WTC11 (cell line): ENCODE results near the gene ANTXR1. TPM values are rescaled to one million over a fixed set of nuclear protein-coding genes. Genes with fewer than 3 reads are reported as not detected.

Experiments
- ATAC-seq: fragments of 200-7000 bp; cut with Tn5 transposase; 2 replicates; pipeline ENCODE4 v1.10.0; 2021; ENCODE audit warnings: mild to moderate bottlenecking, moderate library complexity
- CTCF ChIA-PET: fragments of 300-600 bp; sonication (Branson Sonifier 250); formaldehyde crosslinking; loops from one replicate; lab custom pipeline; 2021; ENCODE audit warnings: antibody characterized with exemption; lab: Charles Lee
- POLR2A ChIA-PET: fragments of 350-600 bp; sonication (Branson Sonifier 250); formaldehyde crosslinking; loops from one replicate; lab custom pipeline; 2021; ENCODE audit warnings: antibody characterized with exemption; lab: Charles Lee
- DNase-seq: peaks from one replicate; pipeline ENCODE4 v3.0.0; 2021; ENCODE audit warnings: low spot score
- H3K27ac Mint-ChIP-seq: 2 replicates; pipeline ENCODE4 v1.8.0; 2021; ENCODE audit warnings: mixed read lengths
- H3K27me3 Mint-ChIP-seq: 2 replicates; pipeline ENCODE4 v1.8.0; 2021; ENCODE audit warnings: low read depth, mild to moderate bottlenecking, moderate library complexity, mixed read lengths
- H3K36me3 Mint-ChIP-seq: 2 replicates; pipeline ENCODE4 v1.8.0; 2021; ENCODE audit warnings: mixed read lengths
- H3K4me1 Mint-ChIP-seq: 2 replicates; pipeline ENCODE4 v1.8.0; 2022; ENCODE audit warnings: mixed read lengths
- H3K4me3 Mint-ChIP-seq: 2 replicates; pipeline ENCODE4 v1.8.0; 2021; ENCODE audit warnings: mild to moderate bottlenecking, moderate library complexity, mixed read lengths
- H3K9me3 Mint-ChIP-seq: 2 replicates; pipeline ENCODE4 v1.8.0; 2021; ENCODE audit warnings: mixed read lengths
- ATF1 ChIP-seq: sonication (generic); formaldehyde crosslinking; IDR thresholded peaks from 2 replicates; pipeline ENCODE4 v1.8.1; 2023; ENCODE audit warnings: mild to moderate bottlenecking, moderate library complexity, missing genetic modification reagents
- EMX1 ChIP-seq: fragments of 250-450 bp; sonication (Bioruptor Pico); IDR thresholded peaks from 2 replicates; pipeline ENCODE4 v1.8.0; 2021; ENCODE audit warnings: mild to moderate bottlenecking
- GABPB1 ChIP-seq: sonication (generic); formaldehyde crosslinking; IDR thresholded peaks from 2 replicates; pipeline ENCODE4 v1.8.1; 2023; ENCODE audit warnings: mild to moderate bottlenecking, missing genetic modification reagents
- HMGA2 ChIP-seq: fragments of 250-450 bp; sonication (Bioruptor Pico); IDR thresholded peaks from 2 replicates; pipeline ENCODE4 v1.4.0; 2021; ENCODE audit warnings: mild to moderate bottlenecking, moderate library complexity
- NR1H2 ChIP-seq: sonication (generic); formaldehyde crosslinking; IDR thresholded peaks from 2 replicates; pipeline ENCODE4 v1.9.0; 2021; ENCODE audit warnings: mild to moderate bottlenecking, moderate library complexity, missing genetic modification reagents
- SOX15 ChIP-seq: fragments of 250-450 bp; sonication (Bioruptor Pico); IDR thresholded peaks from 2 replicates; pipeline ENCODE4 v1.9.0; 2021; ENCODE audit warnings: mild to moderate bottlenecking
- ZBTB21 ChIP-seq: sonication (generic); formaldehyde crosslinking; IDR thresholded peaks from 2 replicates; pipeline ENCODE4 v1.8.1; 2023; ENCODE audit warnings: mild to moderate bottlenecking, missing genetic modification reagents, borderline replicate concordance
- ZNF121 ChIP-seq: sonication (generic); formaldehyde crosslinking; IDR thresholded peaks from 2 replicates; pipeline ENCODE4 v1.8.0; 2023; ENCODE audit warnings: missing genetic modification reagents
- ZNF396 ChIP-seq: fragments of 250-450 bp; sonication (Bioruptor Pico); IDR thresholded peaks from 2 replicates; pipeline ENCODE4 v1.8.0; 2021; ENCODE audit warnings: mild to moderate bottlenecking, moderate library complexity, borderline replicate concordance
- ZNF671 ChIP-seq: fragments of 250-450 bp; sonication (Bioruptor Pico); IDR thresholded peaks from 2 replicates; pipeline ENCODE4 v1.8.0; 2021; ENCODE audit warnings: mild to moderate bottlenecking
- total RNA-seq: library from RNA; stranded (reverse); gene quantifications from 3 replicates; pipeline ENCODE4 v1.2.3, GENCODE V29; 2021
- TF ChIP-seq, protein P1 (sequence below): sonication (generic); formaldehyde crosslinking; IDR thresholded peaks from 2 replicates; pipeline ENCODE4 v1.8.1; 2023; ENCODE audit warnings: mild to moderate bottlenecking, missing genetic modification reagents
- TF ChIP-seq, protein P2 (sequence below): sonication (generic); formaldehyde crosslinking; IDR thresholded peaks from 2 replicates; pipeline ENCODE4 v1.8.0; 2023; ENCODE audit warnings: missing genetic modification reagents, mild to moderate bottlenecking, borderline replicate concordance
- TF ChIP-seq, protein P3 (sequence below): fragments of 250-450 bp; sonication (Bioruptor Pico); IDR thresholded peaks from 2 replicates; pipeline ENCODE4 v1.9.0; 2021; ENCODE audit warnings: mild to moderate bottlenecking
- TF ChIP-seq, protein P4 (sequence below): sonication (generic); formaldehyde crosslinking; IDR thresholded peaks from 2 replicates; pipeline ENCODE4 v1.8.0; 2022; ENCODE audit warnings: mild to moderate bottlenecking, missing genetic modification reagents
- TF ChIP-seq, protein P5 (sequence below): fragments of 250-450 bp; sonication (Bioruptor Pico); IDR thresholded peaks from 2 replicates; pipeline ENCODE4 v1.9.0; 2021; ENCODE audit warnings: mild to moderate bottlenecking, borderline replicate concordance
- TF ChIP-seq, protein P6 (sequence below): fragments of 250-450 bp; sonication (Bioruptor Pico); conservative IDR thresholded peaks from 2 replicates; pipeline ENCODE4 v1.9.0; 2021; ENCODE audit warnings: mild to moderate bottlenecking

Gene ANTXR1
- total RNA-seq, 1 experiment from 2014 or later = 30.0 TPM

DNA sequence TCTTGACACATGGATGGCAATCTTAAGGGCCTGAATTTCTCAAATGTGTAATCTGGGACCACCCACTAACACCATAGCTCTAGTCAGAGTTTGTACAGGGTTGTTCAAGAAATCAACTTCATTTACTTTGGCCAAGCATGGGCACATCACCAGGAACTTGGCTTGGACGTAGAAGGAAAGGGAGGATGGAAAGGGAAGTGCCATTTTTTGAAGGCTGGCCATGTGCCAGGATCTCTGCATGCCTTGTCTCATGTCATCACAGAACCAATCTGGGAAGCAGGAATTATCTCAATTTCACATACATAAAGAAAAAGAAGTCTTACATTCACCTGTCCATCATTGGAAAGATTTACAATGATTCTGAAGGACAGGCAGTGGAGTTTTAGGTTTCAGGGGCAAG, 128.1 kb downstream of the ANTXR1 start (continued):
- TF ChIP-seq, protein P1, sequence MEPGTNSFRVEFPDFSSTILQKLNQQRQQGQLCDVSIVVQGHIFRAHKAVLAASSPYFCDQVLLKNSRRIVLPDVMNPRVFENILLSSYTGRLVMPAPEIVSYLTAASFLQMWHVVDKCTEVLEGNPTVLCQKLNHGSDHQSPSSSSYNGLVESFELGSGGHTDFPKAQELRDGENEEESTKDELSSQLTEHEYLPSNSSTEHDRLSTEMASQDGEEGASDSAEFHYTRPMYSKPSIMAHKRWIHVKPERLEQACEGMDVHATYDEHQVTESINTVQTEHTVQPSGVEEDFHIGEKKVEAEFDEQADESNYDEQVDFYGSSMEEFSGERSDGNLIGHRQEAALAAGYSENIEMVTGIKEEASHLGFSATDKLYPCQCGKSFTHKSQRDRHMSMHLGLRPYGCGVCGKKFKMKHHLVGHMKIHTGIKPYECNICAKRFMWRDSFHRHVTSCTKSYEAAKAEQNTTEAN = no peak

DNA sequence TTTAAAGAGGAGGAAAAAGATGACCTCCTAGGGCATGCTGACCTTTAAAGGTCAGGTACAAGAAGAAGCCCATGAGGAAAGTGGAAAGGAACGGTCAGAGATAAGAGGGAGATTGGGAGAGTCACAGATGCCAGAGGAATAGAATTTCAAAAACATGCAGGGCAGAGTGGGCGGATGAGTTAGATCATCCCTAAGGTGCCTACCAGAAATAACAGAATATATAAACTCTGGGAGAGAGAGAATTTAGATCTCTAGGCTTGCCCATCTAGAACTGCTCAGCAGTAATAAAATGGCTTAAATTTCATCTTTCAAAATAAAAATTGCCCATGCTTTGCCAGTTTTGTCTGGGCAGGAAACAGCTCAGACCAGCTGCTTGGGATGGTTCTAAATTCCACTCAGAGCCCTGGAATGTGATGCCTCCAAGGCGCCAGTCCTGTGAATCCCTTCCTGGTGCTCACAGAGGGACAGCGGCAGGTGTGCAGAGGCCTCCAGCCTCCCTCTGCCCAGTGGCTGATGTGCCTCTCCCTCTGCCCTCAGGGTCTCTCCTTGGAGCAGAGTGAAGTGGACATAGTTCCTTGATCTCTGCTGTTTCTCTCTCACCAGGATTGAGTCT, 130.9 kb downstream of the ANTXR1 start:
- no peak for ATAC-seq
- TF ChIP-seq, protein P2, sequence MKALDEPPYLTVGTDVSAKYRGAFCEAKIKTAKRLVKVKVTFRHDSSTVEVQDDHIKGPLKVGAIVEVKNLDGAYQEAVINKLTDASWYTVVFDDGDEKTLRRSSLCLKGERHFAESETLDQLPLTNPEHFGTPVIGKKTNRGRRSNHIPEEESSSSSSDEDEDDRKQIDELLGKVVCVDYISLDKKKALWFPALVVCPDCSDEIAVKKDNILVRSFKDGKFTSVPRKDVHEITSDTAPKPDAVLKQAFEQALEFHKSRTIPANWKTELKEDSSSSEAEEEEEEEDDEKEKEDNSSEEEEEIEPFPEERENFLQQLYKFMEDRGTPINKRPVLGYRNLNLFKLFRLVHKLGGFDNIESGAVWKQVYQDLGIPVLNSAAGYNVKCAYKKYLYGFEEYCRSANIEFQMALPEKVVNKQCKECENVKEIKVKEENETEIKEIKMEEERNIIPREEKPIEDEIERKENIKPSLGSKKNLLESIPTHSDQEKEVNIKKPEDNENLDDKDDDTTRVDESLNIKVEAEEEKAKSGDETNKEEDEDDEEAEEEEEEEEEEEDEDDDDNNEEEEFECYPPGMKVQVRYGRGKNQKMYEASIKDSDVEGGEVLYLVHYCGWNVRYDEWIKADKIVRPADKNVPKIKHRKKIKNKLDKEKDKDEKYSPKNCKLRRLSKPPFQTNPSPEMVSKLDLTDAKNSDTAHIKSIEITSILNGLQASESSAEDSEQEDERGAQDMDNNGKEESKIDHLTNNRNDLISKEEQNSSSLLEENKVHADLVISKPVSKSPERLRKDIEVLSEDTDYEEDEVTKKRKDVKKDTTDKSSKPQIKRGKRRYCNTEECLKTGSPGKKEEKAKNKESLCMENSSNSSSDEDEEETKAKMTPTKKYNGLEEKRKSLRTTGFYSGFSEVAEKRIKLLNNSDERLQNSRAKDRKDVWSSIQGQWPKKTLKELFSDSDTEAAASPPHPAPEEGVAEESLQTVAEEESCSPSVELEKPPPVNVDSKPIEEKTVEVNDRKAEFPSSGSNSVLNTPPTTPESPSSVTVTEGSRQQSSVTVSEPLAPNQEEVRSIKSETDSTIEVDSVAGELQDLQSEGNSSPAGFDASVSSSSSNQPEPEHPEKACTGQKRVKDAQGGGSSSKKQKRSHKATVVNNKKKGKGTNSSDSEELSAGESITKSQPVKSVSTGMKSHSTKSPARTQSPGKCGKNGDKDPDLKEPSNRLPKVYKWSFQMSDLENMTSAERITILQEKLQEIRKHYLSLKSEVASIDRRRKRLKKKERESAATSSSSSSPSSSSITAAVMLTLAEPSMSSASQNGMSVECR = no peak
- no peak for TF ChIP-seq ZBTB21
- TF ChIP-seq GABPB1 (CRISPR knock-in tag) = no peak
- no peak for TF ChIP-seq ZNF671 (CRISPR knock-in tag)
- no peak for TF ChIP-seq NR1H2 (CRISPR knock-in tag)
- TF ChIP-seq, protein P3, sequence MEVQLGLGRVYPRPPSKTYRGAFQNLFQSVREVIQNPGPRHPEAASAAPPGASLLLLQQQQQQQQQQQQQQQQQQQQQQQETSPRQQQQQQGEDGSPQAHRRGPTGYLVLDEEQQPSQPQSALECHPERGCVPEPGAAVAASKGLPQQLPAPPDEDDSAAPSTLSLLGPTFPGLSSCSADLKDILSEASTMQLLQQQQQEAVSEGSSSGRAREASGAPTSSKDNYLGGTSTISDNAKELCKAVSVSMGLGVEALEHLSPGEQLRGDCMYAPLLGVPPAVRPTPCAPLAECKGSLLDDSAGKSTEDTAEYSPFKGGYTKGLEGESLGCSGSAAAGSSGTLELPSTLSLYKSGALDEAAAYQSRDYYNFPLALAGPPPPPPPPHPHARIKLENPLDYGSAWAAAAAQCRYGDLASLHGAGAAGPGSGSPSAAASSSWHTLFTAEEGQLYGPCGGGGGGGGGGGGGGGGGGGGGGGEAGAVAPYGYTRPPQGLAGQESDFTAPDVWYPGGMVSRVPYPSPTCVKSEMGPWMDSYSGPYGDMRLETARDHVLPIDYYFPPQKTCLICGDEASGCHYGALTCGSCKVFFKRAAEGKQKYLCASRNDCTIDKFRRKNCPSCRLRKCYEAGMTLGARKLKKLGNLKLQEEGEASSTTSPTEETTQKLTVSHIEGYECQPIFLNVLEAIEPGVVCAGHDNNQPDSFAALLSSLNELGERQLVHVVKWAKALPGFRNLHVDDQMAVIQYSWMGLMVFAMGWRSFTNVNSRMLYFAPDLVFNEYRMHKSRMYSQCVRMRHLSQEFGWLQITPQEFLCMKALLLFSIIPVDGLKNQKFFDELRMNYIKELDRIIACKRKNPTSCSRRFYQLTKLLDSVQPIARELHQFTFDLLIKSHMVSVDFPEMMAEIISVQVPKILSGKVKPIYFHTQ (CRISPR knock-in tag) = no peak
- no peak for TF ChIP-seq ZNF121 (CRISPR knock-in tag)
- Mint-ChIP-seq H3K9me3 (no peaks in the 10 kb centered on the region), H3K27me3 (no peaks in the 10 kb centered on the region), H3K4me1 (peaks cover 11% of the 10 kb centered on the region), H3K36me3 (no peaks in the 10 kb centered on the region), H3K27ac (no peak overlapping the region; the same call in 1 of the 2 replicates), H3K4me3 (no peak overlapping the region)
- POLR2A ChIA-PET = no interaction called here
- CTCF ChIA-PET = no interaction called here
- DNase-seq = no peak

DNA sequence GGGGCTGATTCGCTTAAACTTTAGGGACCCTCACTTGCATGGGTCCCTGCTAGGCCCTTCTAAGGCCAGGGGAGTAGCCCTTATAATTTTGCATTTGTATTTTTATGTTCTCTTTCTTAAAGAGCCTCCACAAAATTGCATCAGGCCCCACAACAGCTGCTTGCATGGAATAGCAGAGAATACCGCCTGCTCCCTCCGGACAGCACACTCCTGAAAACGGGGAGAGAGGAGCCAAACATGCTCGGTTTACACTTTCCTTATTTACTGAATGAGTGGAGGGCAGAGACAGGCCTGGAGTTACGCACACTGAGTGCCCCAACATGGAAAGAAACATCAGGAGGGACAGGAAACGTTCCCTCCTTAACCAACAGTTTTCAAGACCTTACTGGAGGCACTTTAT, 132.2 kb downstream of the ANTXR1 start:
- CTCF ChIA-PET = no interaction called here
- DNase-seq = no peak
- no peaks in the 10 kb centered on the region for H3K27me3 Mint-ChIP-seq
- TF ChIP-seq, protein P4, sequence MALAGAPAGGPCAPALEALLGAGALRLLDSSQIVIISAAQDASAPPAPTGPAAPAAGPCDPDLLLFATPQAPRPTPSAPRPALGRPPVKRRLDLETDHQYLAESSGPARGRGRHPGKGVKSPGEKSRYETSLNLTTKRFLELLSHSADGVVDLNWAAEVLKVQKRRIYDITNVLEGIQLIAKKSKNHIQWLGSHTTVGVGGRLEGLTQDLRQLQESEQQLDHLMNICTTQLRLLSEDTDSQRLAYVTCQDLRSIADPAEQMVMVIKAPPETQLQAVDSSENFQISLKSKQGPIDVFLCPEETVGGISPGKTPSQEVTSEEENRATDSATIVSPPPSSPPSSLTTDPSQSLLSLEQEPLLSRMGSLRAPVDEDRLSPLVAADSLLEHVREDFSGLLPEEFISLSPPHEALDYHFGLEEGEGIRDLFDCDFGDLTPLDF (CRISPR knock-in tag) = no peak
- TF ChIP-seq, protein P5, sequence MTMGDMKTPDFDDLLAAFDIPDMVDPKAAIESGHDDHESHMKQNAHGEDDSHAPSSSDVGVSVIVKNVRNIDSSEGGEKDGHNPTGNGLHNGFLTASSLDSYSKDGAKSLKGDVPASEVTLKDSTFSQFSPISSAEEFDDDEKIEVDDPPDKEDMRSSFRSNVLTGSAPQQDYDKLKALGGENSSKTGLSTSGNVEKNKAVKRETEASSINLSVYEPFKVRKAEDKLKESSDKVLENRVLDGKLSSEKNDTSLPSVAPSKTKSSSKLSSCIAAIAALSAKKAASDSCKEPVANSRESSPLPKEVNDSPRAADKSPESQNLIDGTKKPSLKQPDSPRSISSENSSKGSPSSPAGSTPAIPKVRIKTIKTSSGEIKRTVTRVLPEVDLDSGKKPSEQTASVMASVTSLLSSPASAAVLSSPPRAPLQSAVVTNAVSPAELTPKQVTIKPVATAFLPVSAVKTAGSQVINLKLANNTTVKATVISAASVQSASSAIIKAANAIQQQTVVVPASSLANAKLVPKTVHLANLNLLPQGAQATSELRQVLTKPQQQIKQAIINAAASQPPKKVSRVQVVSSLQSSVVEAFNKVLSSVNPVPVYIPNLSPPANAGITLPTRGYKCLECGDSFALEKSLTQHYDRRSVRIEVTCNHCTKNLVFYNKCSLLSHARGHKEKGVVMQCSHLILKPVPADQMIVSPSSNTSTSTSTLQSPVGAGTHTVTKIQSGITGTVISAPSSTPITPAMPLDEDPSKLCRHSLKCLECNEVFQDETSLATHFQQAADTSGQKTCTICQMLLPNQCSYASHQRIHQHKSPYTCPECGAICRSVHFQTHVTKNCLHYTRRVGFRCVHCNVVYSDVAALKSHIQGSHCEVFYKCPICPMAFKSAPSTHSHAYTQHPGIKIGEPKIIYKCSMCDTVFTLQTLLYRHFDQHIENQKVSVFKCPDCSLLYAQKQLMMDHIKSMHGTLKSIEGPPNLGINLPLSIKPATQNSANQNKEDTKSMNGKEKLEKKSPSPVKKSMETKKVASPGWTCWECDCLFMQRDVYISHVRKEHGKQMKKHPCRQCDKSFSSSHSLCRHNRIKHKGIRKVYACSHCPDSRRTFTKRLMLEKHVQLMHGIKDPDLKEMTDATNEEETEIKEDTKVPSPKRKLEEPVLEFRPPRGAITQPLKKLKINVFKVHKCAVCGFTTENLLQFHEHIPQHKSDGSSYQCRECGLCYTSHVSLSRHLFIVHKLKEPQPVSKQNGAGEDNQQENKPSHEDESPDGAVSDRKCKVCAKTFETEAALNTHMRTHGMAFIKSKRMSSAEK (CRISPR knock-in tag) = no peak
- TF ChIP-seq ATF1 (CRISPR knock-in tag) = no peak
- TF ChIP-seq, protein P6, sequence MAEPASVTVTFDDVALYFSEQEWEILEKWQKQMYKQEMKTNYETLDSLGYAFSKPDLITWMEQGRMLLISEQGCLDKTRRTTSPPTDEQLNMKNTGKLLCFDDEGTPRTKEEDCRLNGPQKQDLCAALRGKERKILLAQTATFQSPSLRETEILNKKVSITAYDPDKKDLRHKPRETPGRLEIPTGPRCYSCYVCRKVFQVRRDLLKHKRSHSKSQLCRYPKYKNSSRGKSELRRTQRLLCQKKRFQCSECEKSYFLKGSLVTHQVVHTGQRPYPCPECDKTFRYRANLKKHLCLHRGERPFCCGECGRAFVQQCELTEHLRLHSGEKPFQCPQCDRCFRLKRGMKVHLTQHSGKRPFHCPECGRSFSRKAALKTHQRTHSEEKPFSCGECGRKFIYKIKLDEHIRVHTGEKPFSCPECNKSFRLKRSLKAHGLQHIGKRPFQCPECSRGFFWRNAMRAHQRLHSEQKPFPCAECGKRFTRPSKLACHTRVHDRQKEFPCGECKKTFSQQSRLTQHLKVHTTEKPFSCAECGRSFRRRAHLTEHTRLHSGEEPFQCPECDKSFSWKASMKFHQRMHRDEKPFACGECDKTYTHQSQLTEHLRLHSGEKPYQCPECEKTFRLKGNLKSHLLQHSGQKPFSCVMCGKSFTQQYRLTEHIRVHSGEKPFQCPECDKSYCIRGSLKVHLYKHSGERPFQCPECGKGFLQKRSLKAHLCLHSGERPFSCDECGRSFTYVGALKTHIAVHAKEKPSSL (CRISPR knock-in tag) = no peak
- TF ChIP-seq ZNF396 = no peak
- no peak for TF ChIP-seq HMGA2 (CRISPR knock-in tag)
- TF ChIP-seq EMX1 = no peak
- no peak for TF ChIP-seq SOX15

More for the DNA sequence above, 132.2 kb downstream of the ANTXR1 start:
- ATAC-seq = no peak
- H3K9me3 Mint-ChIP-seq = no peaks in the 10 kb centered on the region
- no peaks in the 10 kb centered on the region for H3K36me3 Mint-ChIP-seq
- POLR2A ChIA-PET = no interaction called here
- H3K27ac Mint-ChIP-seq = no peak overlapping the region
- H3K4me1 Mint-ChIP-seq = peaks cover 19% of the 10 kb centered on the region
- H3K4me3 Mint-ChIP-seq = no peak overlapping the region
